ENCODE results near the gene CNEP1R1.

CNEP1R1 gene

GRCh38 chr16:50059669-50060068 is 34.6 kb downstream of the CNEP1R1 start:
- Histone ChIP-seq H3K4me3 (ENCODE audit: low read length in 2 of 2) (no peak overlapping the region), H3K36me3 (ENCODE audit: control insufficient read depth in 2 of 2, insufficient read depth in 2 of 2, low read length in 2 of 2) (no peaks in the 10 kb centered on the region), H3K9me3 (ENCODE audit: control insufficient read depth in 2 of 2, low read length in 2 of 2) (peaks cover 0 to 6% of the 10 kb centered on the region in 2 donors), H3K4me1 (ENCODE audit: control insufficient read depth, insufficient read depth, low read length) (no peaks in the 10 kb centered on the region), H3K27ac (ENCODE audit: low read length) (no peak overlapping the region), H3K9ac (ENCODE audit: low read length in 2 of 2) (no peak overlapping the region), H3K27me3 (ENCODE audit: control insufficient read depth in 1 of 2, insufficient read depth in 2 of 2, low read length in 2 of 2) (no peaks in the 10 kb centered on the region)

DNA sequence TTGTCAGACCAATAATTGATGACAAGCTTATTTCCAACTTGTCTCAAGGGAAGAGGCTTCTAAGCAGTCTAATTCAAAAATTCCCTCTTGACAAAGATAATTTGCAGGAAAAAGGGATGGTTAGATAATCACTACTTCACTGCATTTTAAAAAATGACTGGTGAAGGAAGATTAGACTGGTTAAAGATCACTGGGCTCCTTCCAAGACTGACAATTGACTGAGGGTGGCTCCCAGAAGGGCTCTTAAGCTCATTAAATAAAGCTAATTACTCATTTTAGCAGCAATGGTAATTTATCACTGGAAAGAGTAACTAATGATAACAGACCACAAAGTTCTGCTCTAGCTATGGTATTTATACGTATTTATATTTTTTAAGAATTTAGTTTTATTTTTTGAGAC is 36.3 kb downstream of the CNEP1R1 start:
- Histone ChIP-seq H3K27ac (ENCODE audit: low read length) (no peak overlapping the region), H3K4me3 (ENCODE audit: low read length in 2 of 2) (no peak overlapping the region), H3K27me3 (ENCODE audit: control insufficient read depth in 1 of 2, insufficient read depth in 2 of 2, low read length in 2 of 2) (no peaks in the 10 kb centered on the region), H3K9ac (ENCODE audit: low read length in 2 of 2) (no peak overlapping the region), H3K9me3 (ENCODE audit: control insufficient read depth in 2 of 2, low read length in 2 of 2) (peaks cover 0 to 2% of the 10 kb centered on the region in 2 donors), H3K4me1 (ENCODE audit: control insufficient read depth, insufficient read depth, low read length) (no peaks in the 10 kb centered on the region), H3K36me3 (ENCODE audit: control insufficient read depth in 2 of 2, insufficient read depth in 2 of 2, low read length in 2 of 2) (no peaks in the 10 kb centered on the region)

DNA sequence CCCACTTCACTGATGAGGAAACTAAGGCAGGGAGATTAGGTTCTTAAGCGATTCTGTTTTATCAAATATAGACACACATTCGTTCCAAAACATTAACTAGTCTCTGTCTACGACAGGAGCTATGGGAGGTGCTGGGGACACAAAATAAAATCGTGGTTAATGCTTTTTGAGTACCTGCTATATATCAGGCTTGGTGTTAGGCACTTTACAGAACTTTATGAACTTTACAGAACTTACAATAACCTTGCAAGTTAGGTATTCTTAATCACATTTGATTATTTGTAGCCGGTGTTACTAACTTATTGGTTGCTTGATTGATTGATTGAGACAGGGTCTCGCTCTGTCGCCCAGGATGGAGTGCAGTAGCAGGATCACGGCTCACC is 40.2 kb downstream of the CNEP1R1 start:
- Histone ChIP-seq H3K4me1 (ENCODE audit: control insufficient read depth, insufficient read depth, low read length) (peaks cover 18% of the 10 kb centered on the region), H3K36me3 (ENCODE audit: control insufficient read depth in 2 of 2, insufficient read depth in 2 of 2, low read length in 2 of 2) (peaks cover 0 to 2% of the 10 kb centered on the region in 2 donors), H3K9ac (ENCODE audit: low read length in 2 of 2) (no peak overlapping the region), H3K27ac (ENCODE audit: low read length) (no peak overlapping the region), H3K9me3 (ENCODE audit: control insufficient read depth in 2 of 2, low read length in 2 of 2) (no peaks in the 10 kb centered on the region), H3K4me3 (ENCODE audit: low read length in 2 of 2) (peak overlapping the region; percentile 36 to 91), H3K27me3 (ENCODE audit: control insufficient read depth in 1 of 2, insufficient read depth in 2 of 2, low read length in 2 of 2) (no peaks in the 10 kb centered on the region)

DNA sequence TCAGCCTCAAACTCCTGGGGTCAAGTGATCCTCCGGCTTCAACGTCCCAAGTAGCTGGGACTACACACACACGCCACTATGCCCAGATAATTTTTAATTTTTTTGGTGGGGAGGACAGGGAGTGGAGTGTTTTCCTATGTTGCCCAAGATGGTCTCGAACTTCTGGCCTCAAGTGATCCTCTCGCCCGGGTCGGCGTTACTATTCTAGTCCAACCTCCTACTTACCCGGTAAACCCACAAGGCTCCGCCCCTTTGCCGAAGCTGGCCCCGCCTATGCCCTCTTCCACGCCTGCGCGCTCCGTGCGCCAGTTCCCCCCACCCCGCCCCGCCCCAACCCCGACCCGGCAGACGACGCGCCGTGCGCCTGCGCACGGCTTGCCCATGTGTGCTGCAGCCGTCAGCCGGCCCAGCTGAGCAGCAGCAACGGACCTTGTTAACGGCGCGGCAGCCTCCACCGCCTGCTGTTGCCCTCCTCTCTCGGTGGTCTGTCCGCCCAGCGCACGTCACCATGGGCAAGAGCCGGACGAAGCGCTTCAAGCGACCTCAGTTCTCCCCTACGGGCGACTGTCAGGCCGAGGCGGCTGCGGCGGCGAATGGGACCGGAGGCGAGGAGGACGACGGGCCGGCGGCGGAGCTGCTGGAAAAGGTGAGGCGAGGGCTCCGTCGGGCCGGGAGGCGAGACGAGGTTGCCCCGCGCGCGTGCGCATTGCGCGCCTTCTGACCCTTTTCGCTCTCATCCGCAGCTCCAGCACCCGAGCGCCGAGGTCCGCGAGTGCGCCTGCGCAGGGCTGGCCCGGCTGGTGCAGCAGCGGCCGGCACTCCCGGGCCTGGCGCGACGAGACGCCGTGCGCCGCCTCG is 40.8 kb downstream of the CNEP1R1 start, which contains the start of gene HEATR3:
Gene HEATR3, plus strand, starts transcription at position 347 of the 858 bp plus-strand sequence. Its CDS starts 162 bp downstream, at position 509.
- Histone ChIP-seq H3K36me3 (ENCODE audit: control insufficient read depth in 2 of 2, insufficient read depth in 2 of 2, low read length in 2 of 2) (peaks cover 0 to 5% of the 10 kb centered on the region in 2 donors), H3K4me1 (ENCODE audit: control insufficient read depth, insufficient read depth, low read length) (peaks cover 19% of the 10 kb centered on the region), H3K4me3 (ENCODE audit: low read length in 2 of 2) (peak within 1 kb of the TSS; percentile 90 to 91), H3K27me3 (ENCODE audit: control insufficient read depth in 1 of 2, insufficient read depth in 2 of 2, low read length in 2 of 2) (no peaks in the 10 kb centered on the region), H3K9ac (ENCODE audit: low read length in 2 of 2) (peak within 1 kb of the TSS; percentile 84 to 87), H3K27ac (ENCODE audit: low read length) (peak within 1 kb of the TSS; percentile 80), H3K9me3 (ENCODE audit: control insufficient read depth in 2 of 2, low read length in 2 of 2) (no peaks in the 10 kb centered on the region)

GRCh38 chr16:50066482-50067289 is 41.7 kb downstream of the CNEP1R1 start:
- Histone ChIP-seq H3K4me1 (ENCODE audit: control insufficient read depth, insufficient read depth, low read length) (peaks cover 20% of the 10 kb centered on the region), H3K9ac (ENCODE audit: low read length in 2 of 2) (peak overlapping the region; percentile 84 to 87), H3K36me3 (ENCODE audit: control insufficient read depth in 2 of 2, insufficient read depth in 2 of 2, low read length in 2 of 2) (peaks cover 0 to 8% of the 10 kb centered on the region in 2 donors), H3K27ac (ENCODE audit: low read length) (peak overlapping the region; percentile 80), H3K27me3 (ENCODE audit: control insufficient read depth in 1 of 2, insufficient read depth in 2 of 2, low read length in 2 of 2) (no peaks in the 10 kb centered on the region), H3K4me3 (ENCODE audit: low read length in 2 of 2) (peak overlapping the region; percentile 90 to 91), H3K9me3 (ENCODE audit: control insufficient read depth in 2 of 2, low read length in 2 of 2) (no peaks in the 10 kb centered on the region)

DNA sequence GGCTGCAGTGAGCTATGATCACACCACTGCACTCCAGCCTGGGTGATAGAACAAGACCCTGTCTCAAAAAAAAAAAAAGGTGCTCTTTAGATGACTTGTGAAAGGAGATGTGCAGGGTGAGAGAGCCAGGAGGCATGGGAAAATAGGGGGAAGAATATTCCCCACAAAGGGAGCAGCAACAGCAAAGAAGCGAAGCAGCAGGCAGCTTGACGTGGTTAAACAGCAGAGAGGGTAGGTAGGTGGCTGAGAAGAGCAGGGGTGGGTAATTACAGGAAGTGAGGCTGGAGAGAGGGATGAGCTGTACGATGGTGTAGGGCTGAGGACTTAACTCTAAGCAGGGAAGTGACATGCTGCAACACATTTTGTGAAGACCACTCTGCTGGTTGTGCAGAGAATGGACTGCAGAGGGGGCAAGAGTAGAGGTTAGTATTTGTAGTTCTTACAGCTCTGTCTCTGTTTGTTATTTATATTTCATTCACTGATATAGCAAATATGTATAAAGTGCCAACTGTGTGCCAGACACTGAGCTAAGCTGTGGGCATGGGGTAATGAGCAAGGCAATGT is 42.3 kb downstream of the CNEP1R1 start:
- Histone ChIP-seq H3K4me3 (ENCODE audit: low read length in 2 of 2) (peak overlapping the region in 1 of 2 donors; percentile 60), H3K4me1 (ENCODE audit: control insufficient read depth, insufficient read depth, low read length) (peaks cover 20% of the 10 kb centered on the region), H3K9me3 (ENCODE audit: control insufficient read depth in 2 of 2, low read length in 2 of 2) (no peaks in the 10 kb centered on the region), H3K36me3 (ENCODE audit: control insufficient read depth in 2 of 2, insufficient read depth in 2 of 2, low read length in 2 of 2) (peaks cover 0 to 8% of the 10 kb centered on the region in 2 donors), H3K9ac (ENCODE audit: low read length in 2 of 2) (no peak overlapping the region), H3K27ac (ENCODE audit: low read length) (no peak overlapping the region), H3K27me3 (ENCODE audit: control insufficient read depth in 1 of 2, insufficient read depth in 2 of 2, low read length in 2 of 2) (no peaks in the 10 kb centered on the region)

DNA sequence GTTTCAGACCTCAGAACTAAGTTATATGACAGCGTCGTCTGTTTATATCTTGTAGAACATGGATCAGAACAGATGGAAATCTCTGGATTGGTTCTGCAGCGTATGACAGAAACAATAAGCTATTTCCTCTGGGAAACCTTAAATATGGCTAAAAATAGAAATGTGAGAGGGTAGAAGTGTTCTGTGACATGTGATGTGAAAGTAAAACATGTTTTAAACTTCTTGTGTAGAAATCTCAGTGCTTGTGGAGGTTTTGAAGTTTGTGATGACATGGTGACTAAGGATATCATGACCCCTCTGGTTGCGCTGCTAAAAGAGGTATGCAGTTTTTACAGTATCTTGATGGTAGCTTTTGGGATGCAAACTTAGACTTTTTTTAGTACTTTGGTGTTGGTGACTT is 43.5 kb downstream of the CNEP1R1 start:
- peaks cover 0 to 8% of the 10 kb centered on the region in 2 donors for H3K36me3 ChIP-seq (ENCODE audit: control insufficient read depth in 2 of 2, insufficient read depth in 2 of 2, low read length in 2 of 2)
- H3K9me3 ChIP-seq (ENCODE audit: control insufficient read depth in 2 of 2, low read length in 2 of 2), result no peaks in the 10 kb centered on the region
- peak overlapping the region in 1 of 2 donors; percentile 29 for H3K9ac ChIP-seq (ENCODE audit: low read length in 2 of 2)
- H3K4me1 ChIP-seq (ENCODE audit: control insufficient read depth, insufficient read depth, low read length), result peaks cover 20% of the 10 kb centered on the region
- H3K27me3 ChIP-seq (ENCODE audit: control insufficient read depth in 1 of 2, insufficient read depth in 2 of 2, low read length in 2 of 2), result no peaks in the 10 kb centered on the region
- H3K27ac ChIP-seq (ENCODE audit: low read length), result no peak overlapping the region
- H3K4me3 ChIP-seq (ENCODE audit: low read length in 2 of 2), result no peak overlapping the region

DNA sequence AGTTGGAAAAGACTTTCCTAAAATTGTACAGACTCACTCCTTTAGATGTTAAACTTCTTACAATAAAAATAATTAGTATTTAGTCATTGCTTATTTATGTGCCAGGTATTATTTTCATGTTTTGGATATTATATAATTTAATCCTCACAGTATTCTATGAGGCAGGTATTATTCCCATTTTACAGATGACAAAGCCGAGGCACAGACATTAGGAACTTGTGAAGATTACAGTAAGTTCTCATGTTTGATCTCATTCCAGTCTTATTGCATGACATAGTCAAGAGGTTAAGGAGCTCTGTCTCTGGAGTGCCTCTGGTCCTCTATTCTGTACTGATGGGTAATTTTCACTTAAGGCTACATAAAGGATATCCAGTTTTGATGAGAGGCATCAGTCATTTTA is 44.0 kb downstream of the CNEP1R1 start:
- Histone ChIP-seq H3K27ac (ENCODE audit: low read length) (no peak overlapping the region), H3K9me3 (ENCODE audit: control insufficient read depth in 2 of 2, low read length in 2 of 2) (no peaks in the 10 kb centered on the region), H3K9ac (ENCODE audit: low read length in 2 of 2) (no peak overlapping the region)

DNA sequence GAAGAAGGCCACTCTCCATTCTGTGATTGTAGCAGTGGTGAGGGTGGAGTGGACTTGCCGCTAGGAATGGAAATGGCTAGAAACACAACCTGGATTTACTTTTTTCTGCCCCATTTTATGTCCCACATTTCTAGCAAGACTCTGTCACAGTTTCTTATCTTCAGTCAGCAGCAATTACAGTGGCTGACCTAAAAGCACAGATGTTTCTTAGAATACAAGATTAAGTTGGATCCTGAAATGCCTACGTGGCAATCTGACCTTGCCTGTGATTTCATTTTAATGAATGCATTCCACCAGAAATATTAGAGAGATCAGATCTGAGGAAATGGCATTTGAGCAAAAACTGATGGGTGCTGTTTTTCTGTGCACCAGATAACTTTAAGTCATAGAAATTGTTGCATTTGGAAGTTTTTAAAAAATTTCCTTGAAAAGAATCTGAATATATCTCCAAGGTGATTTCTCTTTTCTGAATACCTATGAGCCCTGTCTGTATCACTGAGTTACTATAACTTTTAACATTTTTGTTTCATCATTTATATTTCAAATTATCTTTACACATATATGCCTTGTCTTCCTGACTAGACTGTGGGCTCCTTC is 46.1 kb downstream of the CNEP1R1 start:
- Histone ChIP-seq H3K27ac (ENCODE audit: low read length) (no peak overlapping the region), H3K4me1 (ENCODE audit: control insufficient read depth, insufficient read depth, low read length) (peaks cover 20% of the 10 kb centered on the region), H3K4me3 (ENCODE audit: low read length in 2 of 2) (no peak overlapping the region), H3K9me3 (ENCODE audit: control insufficient read depth in 2 of 2, low read length in 2 of 2) (no peaks in the 10 kb centered on the region), H3K27me3 (ENCODE audit: control insufficient read depth in 1 of 2, insufficient read depth in 2 of 2, low read length in 2 of 2) (no peaks in the 10 kb centered on the region), H3K9ac (ENCODE audit: low read length in 2 of 2) (no peak overlapping the region), H3K36me3 (ENCODE audit: control insufficient read depth in 2 of 2, insufficient read depth in 2 of 2, low read length in 2 of 2) (peaks cover 2 to 8% of the 10 kb centered on the region in 2 donors)

More for the DNA sequence above, 44.0 kb downstream of the CNEP1R1 start:
- H3K4me3 ChIP-seq (ENCODE audit: low read length in 2 of 2), result no peak overlapping the region
- peaks cover 20% of the 10 kb centered on the region for H3K4me1 ChIP-seq (ENCODE audit: control insufficient read depth, insufficient read depth, low read length)
- no peaks in the 10 kb centered on the region for H3K27me3 ChIP-seq (ENCODE audit: control insufficient read depth in 1 of 2, insufficient read depth in 2 of 2, low read length in 2 of 2)
- H3K36me3 ChIP-seq (ENCODE audit: control insufficient read depth in 2 of 2, insufficient read depth in 2 of 2, low read length in 2 of 2), result peaks cover 0 to 8% of the 10 kb centered on the region in 2 donors

DNA sequence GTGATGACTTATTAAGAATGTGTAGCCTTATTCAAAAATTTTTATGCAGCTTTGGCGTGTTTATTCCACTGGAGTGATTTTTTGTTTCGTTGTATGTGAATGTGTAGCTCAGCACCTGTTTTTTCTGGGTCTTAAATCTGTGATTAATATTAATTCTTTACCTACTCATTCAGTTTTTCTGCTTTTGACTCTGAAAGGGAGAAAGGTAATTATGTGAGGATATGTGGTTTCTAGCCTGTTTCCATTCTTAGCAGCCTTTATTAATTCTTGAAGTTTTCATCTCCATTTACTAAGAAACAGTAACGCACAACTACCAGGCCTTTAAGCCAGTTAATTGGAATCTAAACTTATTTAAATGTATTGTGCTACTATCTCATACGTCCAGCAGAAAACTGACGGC is 47.7 kb downstream of the CNEP1R1 start:
- Histone ChIP-seq H3K4me1 (ENCODE audit: control insufficient read depth, insufficient read depth, low read length) (peaks cover 7% of the 10 kb centered on the region), H3K9me3 (ENCODE audit: control insufficient read depth in 2 of 2, low read length in 2 of 2) (no peaks in the 10 kb centered on the region), H3K27me3 (ENCODE audit: control insufficient read depth in 1 of 2, insufficient read depth in 2 of 2, low read length in 2 of 2) (no peaks in the 10 kb centered on the region), H3K4me3 (ENCODE audit: low read length in 2 of 2) (no peak overlapping the region), H3K36me3 (ENCODE audit: control insufficient read depth in 2 of 2, insufficient read depth in 2 of 2, low read length in 2 of 2) (peaks cover 4 to 8% of the 10 kb centered on the region in 2 donors), H3K9ac (ENCODE audit: low read length in 2 of 2) (no peak overlapping the region), H3K27ac (ENCODE audit: low read length) (no peak overlapping the region)
